Activated naive CD8-positive, alpha-beta T cell treated with anti-CD3 and anti-CD28 coated beads for 36 hours (primary cell): Measurements from ENCODE around the gene APOL2. TPM values are rescaled to one million over a fixed set of nuclear protein-coding genes. Genes with fewer than 3 reads are reported as not detected.
"Not testable (repeated sequence)": the region's sequence is repeated elsewhere in the genome, so short reads cannot be mapped to it uniquely, and the experiment has no call there.

Experiments
- DNase-seq: peaks from one replicate; pipeline ENCODE4 v3.0.0; 2021
- H3K27ac Mint-ChIP-seq: one replicate; pipeline ENCODE4 v1.8.0; 2022; ENCODE audit warnings: mild to moderate bottlenecking, moderate library complexity, mixed read lengths
- H3K27me3 Mint-ChIP-seq: one replicate; pipeline ENCODE4 v1.8.0; 2022; ENCODE audit warnings: mild to moderate bottlenecking, mixed read lengths
- H3K36me3 Mint-ChIP-seq: one replicate; pipeline ENCODE4 v1.8.0; 2021; ENCODE audit warnings: mild to moderate bottlenecking, mixed read lengths
- H3K4me1 Mint-ChIP-seq: one replicate; pipeline ENCODE4 v1.8.0; 2021; ENCODE audit warnings: mixed read lengths
- H3K4me3 Mint-ChIP-seq: one replicate; pipeline ENCODE4 v1.8.0; 2022; ENCODE audit warnings: mild to moderate bottlenecking, moderate library complexity, mixed read lengths
- H3K9me3 Mint-ChIP-seq: one replicate; pipeline ENCODE4 v1.8.0; 2022; ENCODE audit warnings: mixed read lengths
- total RNA-seq, 2 experiments: library from RNA; stranded (reverse); gene quantifications; one replicate each; pipeline ENCODE4 v1.2.3, GENCODE V29; 2021

The APOL2 gene
- total RNA-seq, 2 experiments from 2014 or later: 54.3 to 57.0 TPM

DNA sequence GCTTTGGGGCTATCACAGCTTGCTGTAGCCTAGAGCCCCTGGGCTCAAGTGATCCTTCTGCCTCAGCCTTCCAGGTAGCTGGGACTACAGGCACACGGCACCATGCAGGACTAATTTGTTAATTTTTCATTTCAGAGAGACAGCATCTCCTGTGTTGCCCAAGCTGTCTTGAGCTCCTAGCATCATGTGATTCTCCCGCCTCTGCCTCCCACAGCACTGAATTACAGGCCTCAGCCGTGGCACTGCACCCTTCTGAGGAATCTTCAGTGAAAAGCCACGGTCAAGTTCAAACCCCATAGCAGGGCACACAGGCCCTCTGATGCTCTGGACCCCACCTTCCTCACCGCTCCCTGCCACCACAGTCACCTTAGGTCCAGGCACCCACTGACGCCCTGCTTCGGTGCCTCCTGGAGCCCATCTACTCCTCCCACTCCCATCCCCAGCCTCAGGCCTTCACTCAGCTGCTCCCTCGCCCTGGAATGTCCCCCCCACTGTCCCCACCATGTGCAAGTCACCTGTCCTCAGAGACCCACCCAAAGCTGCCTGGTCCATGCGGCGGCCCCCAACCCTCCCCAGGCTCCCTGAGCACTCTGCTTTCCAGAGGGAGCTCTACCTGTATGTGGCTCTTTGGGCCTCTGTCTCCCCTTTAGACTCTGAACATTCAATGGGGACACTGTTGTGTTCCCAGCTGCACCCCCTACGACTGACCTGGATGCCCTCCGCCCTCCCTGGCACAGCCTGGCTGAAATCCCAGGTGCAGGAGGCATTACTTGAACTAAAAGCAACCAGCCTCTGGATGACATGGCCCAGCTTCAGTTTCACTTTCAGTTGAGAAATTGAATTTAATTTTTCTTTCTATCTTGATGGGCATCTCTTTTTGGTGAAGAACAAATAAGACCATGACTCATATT is 1.6 kb downstream of the APOL2 start:
- no peak for DNase-seq
- H3K4me1 Mint-ChIP-seq: peaks cover 55% of the 10 kb centered on the region
- H3K27ac Mint-ChIP-seq: peak overlapping the region; percentile 97
- H3K27me3 Mint-ChIP-seq: no peaks in the 10 kb centered on the region
- H3K36me3 Mint-ChIP-seq: peaks cover 52% of the 10 kb centered on the region
- peak overlapping the region; percentile 86 for H3K4me3 Mint-ChIP-seq
- H3K9me3 Mint-ChIP-seq: peaks cover 6% of the 10 kb centered on the region

DNA sequence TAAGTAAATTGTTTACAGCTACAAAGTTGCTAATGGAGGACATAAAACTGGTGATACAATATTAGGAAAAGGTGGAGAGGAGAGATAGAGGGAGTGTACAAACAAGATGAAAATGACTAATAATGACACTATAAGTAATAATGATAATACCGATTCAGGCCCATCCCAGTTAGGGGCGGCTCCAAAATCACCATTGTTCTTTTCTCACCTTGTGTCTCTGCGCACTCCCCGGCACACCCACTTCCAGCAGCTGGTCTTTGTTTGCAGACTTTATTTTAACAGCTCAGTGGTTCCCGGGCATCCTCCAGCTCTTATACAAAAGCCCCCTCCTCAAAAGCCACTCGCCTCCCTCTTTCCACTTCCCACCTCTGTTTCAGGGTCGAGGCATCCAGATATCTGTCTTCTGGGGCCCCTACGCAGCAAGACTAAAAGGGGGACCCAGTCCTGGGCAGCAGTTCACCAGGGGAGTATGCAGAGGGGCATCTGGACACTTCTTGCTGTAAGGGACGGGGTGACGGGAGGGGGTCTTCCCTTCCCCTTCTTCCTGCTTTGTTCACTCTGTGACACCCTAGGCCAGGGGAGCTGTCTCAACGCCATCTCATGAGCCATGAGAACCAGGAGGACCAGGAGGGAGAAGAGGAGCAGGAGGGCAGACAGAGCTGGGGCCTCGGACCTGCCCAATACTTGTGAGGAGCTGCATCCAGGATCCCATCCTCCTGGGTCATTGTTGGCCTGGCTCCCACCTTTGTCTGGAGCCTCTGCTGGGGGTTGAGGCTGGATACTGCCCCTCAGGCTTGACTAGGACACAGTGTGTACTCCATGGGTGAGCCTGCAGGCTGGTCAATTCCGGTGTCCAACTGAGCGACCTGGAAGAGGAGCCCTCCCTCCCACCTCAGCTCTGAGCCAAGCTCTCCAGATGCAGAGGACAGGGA is 2.7 kb downstream of the APOL2 start:
- Mint-ChIP-seq H3K9me3 (peaks cover 2% of the 10 kb centered on the region), H3K36me3 (peaks cover 55% of the 10 kb centered on the region), H3K27ac (no peak overlapping the region), H3K4me1 (peaks cover 55% of the 10 kb centered on the region), H3K27me3 (no peaks in the 10 kb centered on the region), H3K4me3 (peak overlapping the region; percentile 86)
- no peak for DNase-seq

DNA sequence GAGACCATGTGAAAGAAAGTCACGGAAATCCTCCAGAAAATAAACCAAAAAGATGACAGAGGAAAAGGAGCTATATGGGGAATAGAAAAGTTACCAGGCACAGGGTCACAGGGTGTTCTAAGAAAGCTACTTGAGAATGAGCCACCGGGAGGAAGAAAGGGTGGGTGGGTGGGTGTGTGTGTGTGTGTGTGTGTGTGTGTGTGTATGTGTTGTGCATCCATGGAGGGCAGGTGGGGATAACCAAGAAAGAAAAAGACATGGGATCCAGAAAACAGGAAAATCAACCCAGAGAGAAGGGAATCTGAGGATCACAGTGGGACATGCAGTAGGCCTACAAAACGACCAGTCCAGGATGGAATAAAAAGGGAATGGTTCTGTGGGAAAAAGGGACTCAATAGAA is 3.7 kb downstream of the APOL2 start:
- H3K36me3 Mint-ChIP-seq: peaks cover 55% of the 10 kb centered on the region
- no peak for DNase-seq
- H3K4me1 Mint-ChIP-seq: peaks cover 59% of the 10 kb centered on the region
- H3K9me3 Mint-ChIP-seq: peaks cover 2% of the 10 kb centered on the region
- no peak overlapping the region for H3K27ac Mint-ChIP-seq
- H3K27me3 Mint-ChIP-seq: no peaks in the 10 kb centered on the region
- H3K4me3 Mint-ChIP-seq: peak overlapping the region; percentile 58

DNA sequence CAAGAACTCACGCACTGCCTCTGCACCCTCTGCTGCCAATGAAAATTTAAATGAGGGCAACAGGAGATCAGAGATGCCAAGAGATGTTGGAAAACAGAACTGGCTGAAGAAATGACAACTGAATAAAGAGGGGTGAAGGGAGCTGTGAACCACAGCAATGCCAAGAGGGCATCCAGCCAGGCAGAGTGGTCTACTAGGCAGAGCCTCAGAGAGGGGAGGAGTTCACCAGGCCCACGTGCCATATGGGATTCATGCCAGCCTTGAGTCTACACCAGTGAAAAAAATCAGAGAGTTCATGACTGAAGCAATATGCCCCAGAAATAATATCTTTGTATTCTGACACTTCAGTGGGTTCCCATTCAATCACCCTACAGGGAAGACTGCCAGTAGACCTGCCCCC is 4.4 kb downstream of the APOL2 start:
- no peak for DNase-seq
- Mint-ChIP-seq H3K27me3 (no peaks in the 10 kb centered on the region), H3K36me3 (peaks cover 58% of the 10 kb centered on the region), H3K4me1 (peaks cover 58% of the 10 kb centered on the region), H3K27ac (peak overlapping the region; percentile 83), H3K4me3 (peak overlapping the region; percentile 58), H3K9me3 (peaks cover 2% of the 10 kb centered on the region)

DNA sequence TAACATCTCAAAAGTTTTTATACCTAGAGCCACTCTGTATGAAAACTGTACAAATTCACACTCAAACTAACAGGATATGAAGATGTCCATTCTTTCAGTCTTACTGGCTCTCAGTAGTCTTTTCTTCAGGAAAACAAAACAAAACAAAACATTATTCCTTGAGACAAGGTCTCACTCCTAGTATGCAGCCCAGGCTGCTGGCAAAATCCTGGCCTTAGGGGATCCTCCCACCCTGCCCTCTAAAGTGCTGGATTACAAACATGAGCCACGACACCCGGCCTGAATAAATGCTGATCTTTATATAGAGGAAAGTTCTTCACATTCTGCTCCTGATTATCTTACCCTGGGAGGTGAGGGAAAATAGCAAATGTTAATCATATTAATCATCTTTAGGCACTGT is 5.1 kb downstream of the APOL2 start:
- no peak overlapping the region for H3K4me3 Mint-ChIP-seq
- H3K4me1 Mint-ChIP-seq: peaks cover 51% of the 10 kb centered on the region
- H3K9me3 Mint-ChIP-seq: peaks cover 2% of the 10 kb centered on the region
- peak overlapping the region; percentile 83 for H3K27ac Mint-ChIP-seq
- DNase-seq: no peak
- H3K36me3 Mint-ChIP-seq: peaks cover 56% of the 10 kb centered on the region
- H3K27me3 Mint-ChIP-seq: no peaks in the 10 kb centered on the region

DNA sequence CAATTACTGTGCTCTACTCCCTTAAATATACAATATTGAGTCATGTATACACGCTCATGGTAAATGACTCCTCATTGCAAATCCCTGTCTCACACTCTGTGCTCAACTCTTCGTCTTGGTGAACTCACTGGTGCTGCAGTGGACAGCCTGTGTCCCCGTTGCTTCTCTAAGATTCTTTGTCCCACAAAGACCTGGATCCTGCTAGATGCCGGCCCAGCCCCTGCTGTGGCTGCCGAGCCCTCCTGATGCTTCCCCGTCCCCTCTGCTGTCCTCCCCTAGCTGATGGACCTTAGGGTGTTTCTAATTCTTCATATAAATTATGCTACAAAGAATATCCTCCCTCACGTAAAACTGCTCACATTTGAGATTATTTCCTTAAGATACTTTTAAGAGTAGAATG is 5.5 kb downstream of the APOL2 start:
- H3K9me3 Mint-ChIP-seq: peaks cover 2% of the 10 kb centered on the region
- DNase-seq: no peak
- H3K36me3 Mint-ChIP-seq: peaks cover 53% of the 10 kb centered on the region
- peaks cover 49% of the 10 kb centered on the region for H3K4me1 Mint-ChIP-seq
- no peak overlapping the region for H3K4me3 Mint-ChIP-seq
- H3K27me3 Mint-ChIP-seq: no peaks in the 10 kb centered on the region
- no peak overlapping the region for H3K27ac Mint-ChIP-seq

DNA sequence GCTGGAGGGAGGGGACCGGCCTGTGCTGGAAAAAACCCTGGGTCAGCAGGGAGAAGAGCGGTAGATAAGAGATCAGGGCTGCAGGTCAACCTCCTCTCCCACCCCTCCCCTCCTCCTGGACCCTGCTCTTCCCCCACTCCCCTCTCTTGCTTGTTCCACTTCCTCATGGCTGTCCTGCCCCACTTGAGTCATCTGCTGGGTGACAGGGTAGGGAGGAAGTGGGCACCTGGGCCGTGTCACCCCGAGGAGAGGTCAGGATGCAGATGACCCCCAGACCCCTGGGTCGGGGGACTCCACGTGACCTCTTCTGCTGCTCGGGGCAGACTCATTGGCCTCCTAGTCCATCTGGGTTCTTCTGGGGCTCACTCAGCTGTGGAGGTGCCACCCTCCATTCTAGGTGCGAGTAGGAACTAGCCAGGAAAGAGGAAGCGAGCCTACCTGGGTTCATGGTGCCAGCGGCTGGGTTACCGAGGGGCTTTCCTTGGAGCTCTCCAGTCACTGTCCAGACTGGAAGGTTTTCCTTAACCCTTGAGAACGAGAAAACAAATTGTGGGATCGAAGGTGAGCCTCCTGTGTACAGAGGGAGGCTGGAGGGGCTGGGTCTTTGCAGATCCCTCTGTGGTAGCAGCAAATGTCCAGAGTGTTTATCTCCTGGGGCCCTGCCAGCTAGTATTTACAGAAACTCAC is 6.5 kb downstream of the APOL2 start:
- peaks cover 2% of the 10 kb centered on the region for H3K9me3 Mint-ChIP-seq
- peaks cover 42% of the 10 kb centered on the region for H3K4me1 Mint-ChIP-seq
- no peak for DNase-seq
- H3K4me3 Mint-ChIP-seq: no peak overlapping the region
- H3K27ac Mint-ChIP-seq: no peak overlapping the region
- H3K27me3 Mint-ChIP-seq: no peaks in the 10 kb centered on the region
- peaks cover 50% of the 10 kb centered on the region for H3K36me3 Mint-ChIP-seq

DNA sequence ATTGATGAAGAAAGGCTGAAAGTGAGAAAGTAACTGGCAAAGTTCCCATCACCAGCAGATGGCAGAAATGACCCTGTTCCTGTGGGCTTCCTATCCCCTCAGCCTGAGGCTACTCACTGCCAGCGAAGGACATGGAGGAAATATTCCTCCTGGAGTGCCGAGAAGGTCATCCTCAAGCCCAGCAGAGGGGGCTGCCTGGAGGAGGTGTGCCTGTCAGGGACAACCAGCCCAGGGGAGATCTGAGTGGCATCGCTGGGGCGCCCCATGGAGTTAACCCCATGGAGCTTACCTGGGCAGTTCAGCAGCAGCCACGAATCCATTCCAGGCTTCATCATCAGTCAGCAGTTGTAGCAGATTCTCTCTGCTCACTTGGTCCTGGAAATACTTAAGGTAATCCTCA is 8.3 kb downstream of the APOL2 start:
- Mint-ChIP-seq H3K36me3 (peaks cover 43% of the 10 kb centered on the region), H3K4me1 (peaks cover 30% of the 10 kb centered on the region)
- not testable (repeated sequence) for H3K27me3 Mint-ChIP-seq, H3K27ac Mint-ChIP-seq, DNase-seq, H3K9me3 Mint-ChIP-seq, H3K4me3 Mint-ChIP-seq

DNA sequence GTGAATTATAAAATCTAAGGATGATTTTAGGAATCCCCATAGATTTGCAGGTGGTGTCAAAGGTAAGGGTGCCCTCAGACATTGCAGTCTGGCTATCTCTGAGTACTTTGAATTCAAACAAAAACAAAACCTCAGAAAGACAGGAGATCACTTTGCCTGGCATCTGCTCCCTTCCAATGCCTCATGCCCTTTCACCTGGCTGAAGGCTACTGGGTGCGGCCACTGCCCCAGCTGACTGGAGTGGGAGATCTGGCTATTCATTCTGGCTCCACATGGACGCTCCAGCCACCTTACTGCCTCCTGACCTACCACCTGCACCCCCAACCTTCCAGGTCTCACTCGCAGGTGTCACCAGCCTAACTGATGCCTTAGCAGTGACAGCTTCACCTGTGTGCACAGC is 9.7 kb downstream of the APOL2 start:
- Mint-ChIP-seq H3K36me3 (peaks cover 32% of the 10 kb centered on the region), H3K4me1 (peaks cover 16% of the 10 kb centered on the region)
- not testable (repeated sequence) for DNase-seq, H3K27me3 Mint-ChIP-seq, H3K4me3 Mint-ChIP-seq, H3K27ac Mint-ChIP-seq, H3K9me3 Mint-ChIP-seq

DNA sequence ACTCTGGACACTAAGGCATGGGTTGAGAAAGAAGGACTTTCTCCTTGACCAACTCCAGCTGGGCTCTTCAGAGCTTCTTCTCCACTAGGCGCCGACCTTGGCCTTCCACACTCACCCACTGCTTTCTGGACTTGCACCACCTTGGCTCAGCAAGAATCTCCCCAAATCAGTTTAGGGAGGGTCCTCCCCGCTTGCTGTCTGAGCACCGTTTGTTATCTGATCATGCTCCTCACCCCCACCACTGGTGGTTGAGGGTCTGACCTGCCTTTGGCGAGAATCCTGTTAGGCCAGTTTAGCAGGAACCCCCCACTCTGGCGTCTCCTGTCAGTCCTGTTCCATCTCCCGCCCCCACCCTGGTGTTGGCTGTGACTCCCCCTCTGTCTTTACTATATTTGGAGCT is 10.4 kb downstream of the APOL2 start:
- H3K4me3 Mint-ChIP-seq: no peak overlapping the region
- H3K27me3 Mint-ChIP-seq: no peaks in the 10 kb centered on the region
- peaks cover 26% of the 10 kb centered on the region for H3K36me3 Mint-ChIP-seq
- H3K4me1 Mint-ChIP-seq: peaks cover 9% of the 10 kb centered on the region
- H3K27ac Mint-ChIP-seq: no peak overlapping the region
- no peaks in the 10 kb centered on the region for H3K9me3 Mint-ChIP-seq
- DNase-seq: no peak

DNA sequence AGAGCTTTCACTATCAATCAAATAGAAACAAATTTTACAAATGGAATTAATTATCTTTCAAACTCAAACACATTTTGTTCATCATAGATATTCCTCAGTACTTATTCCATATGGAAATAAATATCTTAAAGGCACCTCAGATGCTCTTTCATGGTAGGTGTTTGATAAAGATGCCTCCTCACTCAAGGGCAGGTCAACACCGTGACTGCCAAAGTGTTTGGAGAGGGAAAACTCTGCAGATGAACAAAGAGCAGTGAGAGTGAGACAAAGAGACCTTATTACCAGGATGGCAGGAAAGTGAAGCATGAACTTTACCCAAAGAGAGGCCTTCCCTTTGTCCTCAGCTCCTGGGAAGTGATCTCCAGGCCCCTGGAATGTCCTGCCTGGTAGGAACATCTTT is 11.0 kb downstream of the APOL2 start:
- not testable (repeated sequence) for H3K9me3 Mint-ChIP-seq, H3K27ac Mint-ChIP-seq, H3K27me3 Mint-ChIP-seq, DNase-seq, H3K4me3 Mint-ChIP-seq, H3K4me1 Mint-ChIP-seq
- peaks cover 24% of the 10 kb centered on the region for H3K36me3 Mint-ChIP-seq

DNA sequence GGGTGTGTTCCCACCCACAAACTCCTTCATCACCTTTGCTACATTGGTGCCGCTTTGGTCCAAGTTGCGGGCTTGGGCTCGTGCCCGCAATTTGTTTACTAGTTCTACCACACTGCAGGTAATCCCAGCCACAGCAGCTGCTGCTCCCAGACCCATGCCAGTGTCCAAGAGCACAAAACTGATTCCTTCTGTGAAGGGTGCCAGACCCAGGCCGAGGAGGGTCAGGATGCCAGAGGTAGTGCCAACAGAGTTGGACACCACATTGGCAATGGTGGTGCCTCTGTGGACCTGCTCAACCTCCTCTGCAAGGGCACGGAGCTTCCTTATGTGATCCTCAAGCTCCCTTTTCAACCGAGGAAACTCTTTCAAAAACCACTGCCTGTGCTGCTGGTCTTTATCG is 11.5 kb downstream of the APOL2 start:
- no peak for DNase-seq
- no peak overlapping the region for H3K4me3 Mint-ChIP-seq
- no peak overlapping the region for H3K27ac Mint-ChIP-seq
- H3K36me3 Mint-ChIP-seq: peaks cover 24% of the 10 kb centered on the region
- peaks cover 4% of the 10 kb centered on the region for H3K4me1 Mint-ChIP-seq
- H3K27me3 Mint-ChIP-seq: no peaks in the 10 kb centered on the region
- H3K9me3 Mint-ChIP-seq: no peaks in the 10 kb centered on the region

DNA sequence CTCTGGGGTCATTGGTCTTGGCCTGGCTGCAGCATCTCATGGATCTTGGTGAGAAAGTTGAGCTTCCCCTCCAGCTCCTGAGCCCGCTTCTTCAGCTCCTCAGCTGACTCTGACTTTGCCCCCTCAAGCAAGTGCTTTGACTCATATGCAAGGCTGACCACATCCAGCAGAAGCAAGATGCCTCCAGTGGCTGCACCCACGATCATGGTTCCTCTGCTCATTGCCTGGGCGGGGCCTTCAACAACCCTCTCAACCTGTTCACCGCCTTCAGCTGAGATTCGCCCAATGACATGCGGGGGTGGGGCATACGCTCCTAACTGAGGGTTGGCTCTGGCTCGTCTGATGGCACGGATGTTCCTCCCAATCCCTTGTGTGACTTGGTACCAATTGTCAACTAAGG is 11.9 kb downstream of the APOL2 start:
- H3K4me1 Mint-ChIP-seq: peaks cover 4% of the 10 kb centered on the region
- DNase-seq: peak; percentile 19

DNA sequence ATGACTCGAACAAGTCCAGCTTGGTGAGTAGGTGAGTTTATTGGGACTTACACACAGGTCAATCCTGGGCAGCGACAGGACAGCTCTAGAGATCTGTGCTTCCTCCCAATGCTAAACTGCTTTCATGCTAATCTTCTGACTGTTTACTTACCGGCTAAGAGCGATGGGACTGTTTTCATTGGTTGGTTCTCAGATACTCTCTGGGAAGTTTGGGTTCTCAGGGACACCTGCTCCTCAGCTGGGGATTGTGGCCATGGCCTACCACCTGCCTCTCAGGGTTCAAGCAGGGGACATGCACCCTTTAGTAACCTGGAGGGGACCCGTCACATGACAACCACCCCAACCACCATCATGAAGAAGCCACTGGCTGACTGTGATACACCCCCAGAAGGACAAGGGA is 13.1 kb downstream of the APOL2 start:
- no peak for DNase-seq
- peaks cover 20% of the 10 kb centered on the region for H3K36me3 Mint-ChIP-seq
- no peaks in the 10 kb centered on the region for H3K9me3 Mint-ChIP-seq
- H3K27ac Mint-ChIP-seq: no peak overlapping the region
- H3K27me3 Mint-ChIP-seq: no peaks in the 10 kb centered on the region
- H3K4me3 Mint-ChIP-seq: no peak overlapping the region
- peaks cover 7% of the 10 kb centered on the region for H3K4me1 Mint-ChIP-seq

More for the DNA sequence above, 11.9 kb downstream of the APOL2 start:
- H3K4me3 Mint-ChIP-seq: no peak overlapping the region
- H3K27me3 Mint-ChIP-seq: no peaks in the 10 kb centered on the region
- H3K36me3 Mint-ChIP-seq: peaks cover 24% of the 10 kb centered on the region
- no peaks in the 10 kb centered on the region for H3K9me3 Mint-ChIP-seq
- no peak overlapping the region for H3K27ac Mint-ChIP-seq
